Left ventricle myocardium inferior (tissue), 1 donor: ENCODE data around the gene CCDC40. TPM values are rescaled to one million over a fixed set of nuclear protein-coding genes. Genes with fewer than 3 reads are reported as not detected.
A peak's percentile ranks its signal among the peaks of the same experiment; 100 is the strongest.

Experiments used
- DNase-seq: peaks from one replicate; pipeline ENCODE4 v3.0.0-alpha.2; 2020
- H3K27ac ChIP-seq: fragments of 200-600 bp; replicated peaks from 2 replicates; pipeline ENCODE4 v1.8.0; 2021
- H3K27me3 ChIP-seq: fragments of 200-600 bp; 2 replicates; pipeline ENCODE4 v1.8.0; 2021; ENCODE audit warnings: low read depth
- H3K36me3 ChIP-seq: fragments of 200-600 bp; 2 replicates; pipeline ENCODE4 v1.8.0; 2021
- H3K4me1 ChIP-seq: fragments of 200-600 bp; 2 replicates; pipeline ENCODE4 v1.8.0; 2021
- H3K4me3 ChIP-seq: fragments of 200-600 bp; 2 replicates; pipeline ENCODE4 v1.8.0; 2021; ENCODE audit warnings: mild to moderate bottlenecking, moderate library complexity
- H3K9me3 ChIP-seq: fragments of 200-600 bp; replicated peaks from 2 replicates; pipeline ENCODE4 v1.8.0; 2021
- intact Hi-C: fragments of 100-400 bp; cut with micrococcal nuclease; formaldehyde crosslinking; loops from one replicate; pipeline ENCODE4 v1.11.0; 2022
- long read RNA-seq: library from polyadenylated mRNA; unstranded; transcript quantifications from one replicate; pipeline ENCODE4 v2.0.0, GENCODE V29; 2021
- total RNA-seq: library from RNA; stranded (reverse); fragmentation: NEBNext Ultra II Directional; extraction: Animal tissue kit (Norgen Biotek cat#: 25700); gene quantifications from one replicate; pipeline ENCODE4 v1.2.1, GENCODE V29; 2021
- TF ChIP-seq, protein P1 (sequence below): fragments of 200-600 bp; IDR thresholded peaks from 2 replicates; pipeline ENCODE4 v1.8.0; 2021; ENCODE audit warnings: antibody characterized with exemption, mild to moderate bottlenecking, borderline replicate concordance
- donor health status: DM: no; HTN: yes; CAD: no; lungs with severe emphysema.

The CCDC40 gene, protein sequence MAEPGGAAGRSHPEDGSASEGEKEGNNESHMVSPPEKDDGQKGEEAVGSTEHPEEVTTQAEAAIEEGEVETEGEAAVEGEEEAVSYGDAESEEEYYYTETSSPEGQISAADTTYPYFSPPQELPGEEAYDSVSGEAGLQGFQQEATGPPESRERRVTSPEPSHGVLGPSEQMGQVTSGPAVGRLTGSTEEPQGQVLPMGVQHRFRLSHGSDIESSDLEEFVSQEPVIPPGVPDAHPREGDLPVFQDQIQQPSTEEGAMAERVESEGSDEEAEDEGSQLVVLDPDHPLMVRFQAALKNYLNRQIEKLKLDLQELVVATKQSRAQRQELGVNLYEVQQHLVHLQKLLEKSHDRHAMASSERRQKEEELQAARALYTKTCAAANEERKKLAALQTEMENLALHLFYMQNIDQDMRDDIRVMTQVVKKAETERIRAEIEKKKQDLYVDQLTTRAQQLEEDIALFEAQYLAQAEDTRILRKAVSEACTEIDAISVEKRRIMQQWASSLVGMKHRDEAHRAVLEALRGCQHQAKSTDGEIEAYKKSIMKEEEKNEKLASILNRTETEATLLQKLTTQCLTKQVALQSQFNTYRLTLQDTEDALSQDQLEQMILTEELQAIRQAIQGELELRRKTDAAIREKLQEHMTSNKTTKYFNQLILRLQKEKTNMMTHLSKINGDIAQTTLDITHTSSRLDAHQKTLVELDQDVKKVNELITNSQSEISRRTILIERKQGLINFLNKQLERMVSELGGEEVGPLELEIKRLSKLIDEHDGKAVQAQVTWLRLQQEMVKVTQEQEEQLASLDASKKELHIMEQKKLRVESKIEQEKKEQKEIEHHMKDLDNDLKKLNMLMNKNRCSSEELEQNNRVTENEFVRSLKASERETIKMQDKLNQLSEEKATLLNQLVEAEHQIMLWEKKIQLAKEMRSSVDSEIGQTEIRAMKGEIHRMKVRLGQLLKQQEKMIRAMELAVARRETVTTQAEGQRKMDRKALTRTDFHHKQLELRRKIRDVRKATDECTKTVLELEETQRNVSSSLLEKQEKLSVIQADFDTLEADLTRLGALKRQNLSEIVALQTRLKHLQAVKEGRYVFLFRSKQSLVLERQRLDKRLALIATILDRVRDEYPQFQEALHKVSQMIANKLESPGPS
- total RNA-seq: 7.7 TPM
- long read RNA-seq, partial matches to known transcripts: 0 of 7 reads
- long read RNA-seq, other reads (novel, unspliced or antisense): 4 of 7 reads

DNA sequence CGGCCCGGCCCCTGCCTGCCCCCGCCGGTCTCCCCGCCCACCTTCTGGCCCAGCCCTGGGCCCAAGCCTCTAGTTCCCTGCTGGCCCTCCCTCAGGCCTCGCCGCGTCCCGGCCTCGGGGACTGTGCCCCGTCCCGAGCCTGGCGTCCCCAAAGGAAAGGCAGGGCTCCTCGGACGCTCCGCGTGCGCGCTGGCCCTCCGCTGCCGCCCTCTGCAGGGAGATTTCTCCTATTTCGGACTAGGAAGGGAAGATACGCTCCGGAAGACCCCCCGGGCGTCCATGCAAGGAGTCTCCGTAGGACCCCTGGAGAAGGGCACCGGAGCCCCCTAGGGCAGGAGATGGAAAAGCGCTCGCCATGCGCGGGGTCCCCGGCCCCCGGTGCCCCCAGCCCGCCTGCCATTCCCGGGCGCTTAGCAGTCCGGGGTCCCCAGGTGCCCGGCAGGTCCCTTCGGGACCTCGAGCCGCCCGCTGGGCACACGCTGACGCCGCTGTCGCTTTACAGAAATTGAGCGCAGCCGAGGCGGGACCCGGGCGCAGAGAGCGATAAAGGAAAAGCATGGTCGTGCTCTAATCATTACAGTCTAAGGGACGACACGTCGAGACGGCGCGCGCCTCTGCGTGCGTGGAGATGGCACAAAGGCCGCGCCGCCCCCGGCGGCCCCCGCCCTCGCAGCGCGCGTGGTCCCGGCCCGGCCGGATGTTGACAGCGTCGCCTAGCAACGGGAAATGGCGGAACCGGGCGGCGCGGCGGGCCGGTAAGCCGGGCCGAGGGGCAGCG, at the start of gene CCDC40:
CCDC40 (plus strand) TSS at position 706 of the 778 bp plus-strand sequence; CDS start at position 727, 21 bp downstream.
- H3K4me1 ChIP-seq: peaks cover 34% of the 10 kb centered on the region
- intact Hi-C loops: no loop called here
- peaks cover 3% of the 10 kb centered on the region for H3K36me3 ChIP-seq
- DNase-seq: peak; percentile 87
- no peaks in the 10 kb centered on the region for H3K9me3 ChIP-seq
- H3K27ac ChIP-seq: peak within 1 kb of the TSS; percentile 94
- H3K27me3 ChIP-seq: no peaks in the 10 kb centered on the region
- peak within 1 kb of the TSS; percentile 92 for H3K4me3 ChIP-seq
- TF ChIP-seq, protein P1, sequence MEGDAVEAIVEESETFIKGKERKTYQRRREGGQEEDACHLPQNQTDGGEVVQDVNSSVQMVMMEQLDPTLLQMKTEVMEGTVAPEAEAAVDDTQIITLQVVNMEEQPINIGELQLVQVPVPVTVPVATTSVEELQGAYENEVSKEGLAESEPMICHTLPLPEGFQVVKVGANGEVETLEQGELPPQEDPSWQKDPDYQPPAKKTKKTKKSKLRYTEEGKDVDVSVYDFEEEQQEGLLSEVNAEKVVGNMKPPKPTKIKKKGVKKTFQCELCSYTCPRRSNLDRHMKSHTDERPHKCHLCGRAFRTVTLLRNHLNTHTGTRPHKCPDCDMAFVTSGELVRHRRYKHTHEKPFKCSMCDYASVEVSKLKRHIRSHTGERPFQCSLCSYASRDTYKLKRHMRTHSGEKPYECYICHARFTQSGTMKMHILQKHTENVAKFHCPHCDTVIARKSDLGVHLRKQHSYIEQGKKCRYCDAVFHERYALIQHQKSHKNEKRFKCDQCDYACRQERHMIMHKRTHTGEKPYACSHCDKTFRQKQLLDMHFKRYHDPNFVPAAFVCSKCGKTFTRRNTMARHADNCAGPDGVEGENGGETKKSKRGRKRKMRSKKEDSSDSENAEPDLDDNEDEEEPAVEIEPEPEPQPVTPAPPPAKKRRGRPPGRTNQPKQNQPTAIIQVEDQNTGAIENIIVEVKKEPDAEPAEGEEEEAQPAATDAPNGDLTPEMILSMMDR: no peak

DNA sequence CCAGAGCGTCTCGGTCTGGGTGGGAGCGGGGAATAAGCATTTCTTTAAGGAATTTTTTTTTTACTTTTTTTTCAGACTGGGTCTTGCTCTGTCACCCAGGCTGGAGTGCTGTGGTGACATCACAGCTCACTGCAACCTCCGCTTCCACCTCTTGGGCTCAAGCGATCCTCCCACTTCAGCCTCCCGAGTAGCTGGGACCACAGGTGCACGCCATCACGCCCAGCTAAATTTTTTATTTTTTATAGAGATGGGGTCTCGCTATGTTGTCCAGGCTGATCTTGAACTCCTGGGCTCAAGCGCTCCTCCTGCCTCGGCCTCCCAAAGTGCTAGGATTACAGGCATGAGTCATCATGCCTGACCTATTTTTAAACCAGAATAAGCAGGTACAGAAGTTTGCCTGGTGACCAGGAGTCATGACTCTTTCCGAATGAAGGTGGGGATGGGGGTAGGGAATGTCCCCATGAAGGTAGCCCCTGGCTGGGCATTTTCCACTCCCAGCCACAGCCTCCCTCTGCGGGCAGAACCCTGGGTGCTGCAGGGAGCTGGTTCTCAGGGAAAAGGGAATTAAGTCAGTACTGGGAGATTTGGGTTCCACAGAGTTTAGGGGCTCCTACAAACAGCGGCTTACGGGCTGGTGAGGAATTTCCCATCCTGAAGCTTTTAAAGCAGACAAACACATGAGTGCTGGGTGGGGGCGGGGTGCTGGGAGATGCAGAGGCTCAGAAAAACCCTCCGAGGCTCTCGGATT, 49.1 kb upstream of the CCDC40 start:
- Histone ChIP-seq H3K4me3 (no peak overlapping the region), H3K9me3 (no peaks in the 10 kb centered on the region), H3K27me3 (no peaks in the 10 kb centered on the region), H3K36me3 (no peaks in the 10 kb centered on the region), H3K4me1 (peaks cover 41% of the 10 kb centered on the region), H3K27ac (no peak overlapping the region)
- DNase-seq: no peak
- intact Hi-C loops: no loop called here
- TF ChIP-seq, protein P1: no peak

- intact Hi-C loops: no loop called here
- no peaks in the 10 kb centered on the region for H3K36me3 ChIP-seq
- peaks cover 46% of the 10 kb centered on the region for H3K4me1 ChIP-seq
- DNase-seq: no peak
- H3K4me3 ChIP-seq: no peak overlapping the region
- TF ChIP-seq, protein P1: no peak
- no peaks in the 10 kb centered on the region for H3K27me3 ChIP-seq
- no peaks in the 10 kb centered on the region for H3K9me3 ChIP-seq
- H3K27ac ChIP-seq: no peak overlapping the region
These were observed 48.6 kb upstream of the CCDC40 start for GRCh38 chr17:79987935-79988184.

GRCh38 chr17:79988185-79988971, 48.1 kb upstream of the CCDC40 start:
- DNase-seq: no peak
- H3K27ac ChIP-seq: no peak overlapping the region

More at GRCh38 chr17:79988185-79988971, 48.1 kb upstream of the CCDC40 start:
- Histone ChIP-seq H3K27me3 (no peaks in the 10 kb centered on the region), H3K4me3 (no peak overlapping the region), H3K36me3 (no peaks in the 10 kb centered on the region), H3K9me3 (no peaks in the 10 kb centered on the region), H3K4me1 (peaks cover 51% of the 10 kb centered on the region)
- TF ChIP-seq, protein P1: no peak
- intact Hi-C loops: no loop called here
